ENCODE results near the gene DTNB.

Gene DTNB

DNA sequence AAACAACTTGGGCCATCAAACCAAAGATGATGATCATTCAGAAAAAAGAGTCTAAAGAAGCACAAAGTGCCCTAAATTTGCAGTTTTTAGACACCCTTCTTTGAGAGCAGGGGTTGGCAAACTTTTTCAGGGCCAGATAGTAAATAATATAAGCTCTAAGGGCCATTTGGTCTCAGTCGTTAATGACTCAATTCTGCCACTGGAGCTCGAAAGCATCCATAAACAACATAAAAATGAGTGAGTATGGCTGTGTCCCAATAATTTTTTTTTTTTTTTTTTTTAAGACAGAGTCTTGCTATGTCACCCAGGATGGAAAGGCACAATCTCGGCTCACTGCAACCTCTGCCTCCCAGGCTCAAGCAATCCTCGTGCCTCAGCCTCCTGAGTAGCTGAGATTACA, 152.3 kb downstream of the DTNB start:
- Histone ChIP-seq H3K36me3 (ENCODE audit: control insufficient read depth, insufficient read depth, low read length) (no peaks in the 10 kb centered on the region), H3K4me1 (ENCODE audit: control insufficient read depth, insufficient read depth, low read length) (no peaks in the 10 kb centered on the region), H3K4me3 (ENCODE audit: insufficient read depth, low read depth, low read length) (no peak overlapping the region), H3K27me3 (ENCODE audit: control insufficient read depth, insufficient read depth, low read length, poor library complexity, severe bottlenecking) (no peaks in the 10 kb centered on the region), H3K27ac (ENCODE audit: insufficient read depth, low read depth, low read length, poor library complexity, severe bottlenecking) (no peak overlapping the region), H3K9me3 (ENCODE audit: control insufficient read depth, low read length) (no peaks in the 10 kb centered on the region)
- 96 to 97% methylated on average over 4 of the region's 4 CpGs for WGBS, 2 experiments

DNA sequence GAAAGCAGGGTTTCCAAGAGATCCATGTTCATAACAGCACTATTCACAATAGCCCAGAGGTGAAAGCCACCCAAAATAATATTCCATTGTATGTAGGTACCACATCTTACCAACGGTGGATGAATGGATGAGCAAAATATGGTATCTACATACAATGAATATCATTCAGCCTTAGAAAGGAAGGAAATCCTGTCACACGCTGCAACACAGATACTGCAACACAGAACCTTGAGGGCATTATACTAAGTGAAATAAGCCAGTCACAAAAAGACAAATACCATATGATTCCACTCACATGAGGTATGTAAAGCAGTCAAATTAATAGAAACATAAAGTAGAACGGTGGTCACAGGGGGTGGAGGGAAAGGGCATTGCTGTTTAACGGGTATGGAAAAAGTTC, 155.7 kb downstream of the DTNB start:
- 87 to 93% methylated on average over 2 to 3 of the region's 4 CpGs for WGBS, 2 experiments
- H3K36me3 ChIP-seq (ENCODE audit: control insufficient read depth, insufficient read depth, low read length), result no peaks in the 10 kb centered on the region
- H3K27me3 ChIP-seq (ENCODE audit: control insufficient read depth, insufficient read depth, low read length, poor library complexity, severe bottlenecking), result no peaks in the 10 kb centered on the region
- no peaks in the 10 kb centered on the region for H3K4me1 ChIP-seq (ENCODE audit: control insufficient read depth, insufficient read depth, low read length)
- H3K27ac ChIP-seq (ENCODE audit: insufficient read depth, low read depth, low read length, poor library complexity, severe bottlenecking), result no peak overlapping the region
- H3K9me3 ChIP-seq (ENCODE audit: control insufficient read depth, low read length), result no peaks in the 10 kb centered on the region
- no peak overlapping the region for H3K4me3 ChIP-seq (ENCODE audit: insufficient read depth, low read depth, low read length)

DNA sequence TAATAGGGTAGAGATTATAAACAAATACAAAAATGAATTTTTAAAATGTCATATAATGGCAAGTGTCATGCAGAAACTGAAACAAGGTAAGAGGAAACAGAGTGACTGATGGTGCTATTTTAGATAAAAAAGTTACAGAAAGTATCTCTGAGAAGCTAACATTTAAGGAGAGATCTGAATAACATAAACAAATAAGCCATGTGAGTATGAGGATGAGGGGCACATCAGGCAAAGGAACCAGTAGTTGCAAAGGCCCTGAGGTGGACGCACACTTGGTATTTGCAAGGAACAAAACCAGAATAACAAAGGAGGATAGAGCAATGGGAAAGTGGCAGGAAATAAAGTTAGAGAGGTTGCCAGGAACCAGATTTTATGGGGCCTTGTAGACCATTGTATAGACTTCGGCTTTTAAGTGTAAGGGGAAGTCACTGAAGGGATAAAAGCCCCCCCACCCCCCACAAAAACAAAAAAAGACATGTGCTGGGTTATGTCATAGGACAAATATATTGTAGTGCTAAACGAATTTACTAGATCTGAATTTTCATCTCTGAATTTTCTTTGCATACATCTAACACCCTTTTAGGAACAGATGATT, 159.2 kb downstream of the DTNB start:
- Histone ChIP-seq H3K9me3 (ENCODE audit: control insufficient read depth, low read length) (no peaks in the 10 kb centered on the region), H3K4me3 (ENCODE audit: insufficient read depth, low read depth, low read length) (no peak overlapping the region), H3K27me3 (ENCODE audit: control insufficient read depth, insufficient read depth, low read length, poor library complexity, severe bottlenecking) (no peaks in the 10 kb centered on the region), H3K36me3 (ENCODE audit: control insufficient read depth, insufficient read depth, low read length) (no peaks in the 10 kb centered on the region), H3K27ac (ENCODE audit: insufficient read depth, low read depth, low read length, poor library complexity, severe bottlenecking) (no peak overlapping the region), H3K4me1 (ENCODE audit: control insufficient read depth, insufficient read depth, low read length) (no peaks in the 10 kb centered on the region)
- WGBS, 2 experiments, result 80 to 91% methylated on average over 1 to 2 of the region's 3 CpGs

DNA sequence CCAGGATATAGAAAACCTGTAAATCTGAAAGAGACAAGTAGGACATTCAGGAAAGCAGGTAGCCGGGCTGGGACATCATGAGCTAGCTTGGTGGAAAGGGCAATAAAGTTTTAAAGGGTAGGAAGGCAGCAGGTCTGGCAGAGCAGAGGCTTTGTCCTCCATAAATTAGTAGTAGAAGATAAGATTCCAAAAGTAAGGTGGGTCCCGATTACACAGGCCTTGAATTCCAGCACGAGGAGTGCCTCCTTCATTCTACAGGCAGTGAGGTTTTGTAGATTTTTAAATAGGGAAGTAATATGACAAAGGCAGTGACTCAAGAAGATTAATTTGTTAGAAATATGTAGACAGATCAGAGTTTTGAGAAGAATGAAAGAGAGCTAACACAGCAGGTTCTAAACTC, 160.7 kb downstream of the DTNB start:
- WGBS, 2 experiments, result 94 to 95% methylated on average over 3 of the region's 3 CpGs
- no peaks in the 10 kb centered on the region for H3K36me3 ChIP-seq (ENCODE audit: control insufficient read depth, insufficient read depth, low read length)
- no peak overlapping the region for H3K4me3 ChIP-seq (ENCODE audit: insufficient read depth, low read depth, low read length)
- H3K4me1 ChIP-seq (ENCODE audit: control insufficient read depth, insufficient read depth, low read length), result no peaks in the 10 kb centered on the region
- H3K27ac ChIP-seq (ENCODE audit: insufficient read depth, low read depth, low read length, poor library complexity, severe bottlenecking), result no peak overlapping the region
- H3K9me3 ChIP-seq (ENCODE audit: control insufficient read depth, low read length), result no peaks in the 10 kb centered on the region
- H3K27me3 ChIP-seq (ENCODE audit: control insufficient read depth, insufficient read depth, low read length, poor library complexity, severe bottlenecking), result no peaks in the 10 kb centered on the region

DNA sequence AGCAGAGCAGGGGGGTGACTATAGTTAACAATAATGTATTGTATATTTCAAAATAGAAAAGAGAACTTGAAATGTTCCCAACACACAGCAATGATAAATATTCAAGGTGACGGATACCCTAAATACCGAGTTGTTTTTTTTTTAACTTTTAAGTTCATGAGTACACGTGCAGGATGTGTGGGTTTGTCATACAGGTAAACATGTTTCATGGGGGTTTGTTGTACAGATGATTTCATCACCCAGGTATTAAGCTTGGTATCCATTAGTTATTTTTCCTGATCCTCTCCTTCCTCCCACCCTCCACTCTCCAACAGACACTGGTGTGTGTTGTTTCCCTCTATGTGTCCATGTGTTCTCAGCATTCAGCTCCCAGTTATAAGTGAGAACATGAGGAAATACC, 167.2 kb downstream of the DTNB start:
- Histone ChIP-seq H3K27me3 (ENCODE audit: control insufficient read depth, insufficient read depth, low read length, poor library complexity, severe bottlenecking) (no peaks in the 10 kb centered on the region), H3K9me3 (ENCODE audit: control insufficient read depth, low read length) (no peaks in the 10 kb centered on the region), H3K4me3 (ENCODE audit: insufficient read depth, low read depth, low read length) (no peak overlapping the region), H3K36me3 (ENCODE audit: control insufficient read depth, insufficient read depth, low read length) (no peaks in the 10 kb centered on the region), H3K4me1 (ENCODE audit: control insufficient read depth, insufficient read depth, low read length) (no peaks in the 10 kb centered on the region), H3K27ac (ENCODE audit: insufficient read depth, low read depth, low read length, poor library complexity, severe bottlenecking) (no peak overlapping the region)
- 92 to 95% methylated on average over 3 of the region's 3 CpGs for WGBS, 2 experiments

DNA sequence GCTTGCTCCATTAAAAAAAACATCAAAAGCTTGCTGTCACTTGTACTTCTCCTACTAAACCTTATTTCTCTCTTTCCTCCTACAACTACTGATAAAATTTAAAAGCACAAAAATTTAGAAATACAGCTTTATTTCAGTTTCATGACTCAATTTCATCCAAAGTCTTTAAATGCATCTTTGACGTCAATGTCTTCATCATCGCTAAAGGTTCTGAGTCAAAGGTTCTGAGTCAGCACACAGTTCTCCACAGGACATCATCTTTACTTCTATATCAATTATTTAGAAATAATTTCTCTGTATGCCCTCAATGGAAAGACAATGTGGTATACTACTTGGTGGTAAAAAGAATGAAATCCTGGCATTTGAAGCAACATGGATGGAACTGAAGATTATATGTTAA, 167.8 kb downstream of the DTNB start:
- Histone ChIP-seq H3K4me3 (ENCODE audit: insufficient read depth, low read depth, low read length) (no peak overlapping the region), H3K27me3 (ENCODE audit: control insufficient read depth, insufficient read depth, low read length, poor library complexity, severe bottlenecking) (no peaks in the 10 kb centered on the region), H3K9me3 (ENCODE audit: control insufficient read depth, low read length) (no peaks in the 10 kb centered on the region), H3K36me3 (ENCODE audit: control insufficient read depth, insufficient read depth, low read length) (no peaks in the 10 kb centered on the region), H3K27ac (ENCODE audit: insufficient read depth, low read depth, low read length, poor library complexity, severe bottlenecking) (no peak overlapping the region), H3K4me1 (ENCODE audit: control insufficient read depth, insufficient read depth, low read length) (no peaks in the 10 kb centered on the region)
- 96% methylated on average over 2 of the region's 2 CpGs for WGBS, 2 experiments

DNA sequence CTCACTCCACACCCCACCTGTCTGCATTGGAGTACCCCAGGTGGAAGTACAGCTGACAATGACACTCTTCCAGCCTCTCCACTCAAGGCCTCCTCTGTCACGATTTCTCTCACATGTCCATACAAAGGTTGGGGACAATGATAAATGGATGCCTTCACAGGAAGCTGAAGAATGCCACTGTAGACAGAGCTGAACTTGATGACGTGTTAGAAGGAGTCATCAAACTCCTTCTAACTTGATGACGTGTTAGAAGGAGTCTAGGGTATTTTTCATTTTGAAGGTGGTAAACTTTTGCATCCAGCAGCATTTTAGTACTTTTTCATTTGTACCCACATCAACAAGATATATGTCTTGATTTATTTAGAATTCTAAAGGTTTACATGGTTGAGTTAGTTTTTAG, 168.2 kb downstream of the DTNB start:
- Histone ChIP-seq H3K9me3 (ENCODE audit: control insufficient read depth, low read length) (no peaks in the 10 kb centered on the region), H3K27ac (ENCODE audit: insufficient read depth, low read depth, low read length, poor library complexity, severe bottlenecking) (no peak overlapping the region), H3K27me3 (ENCODE audit: control insufficient read depth, insufficient read depth, low read length, poor library complexity, severe bottlenecking) (no peaks in the 10 kb centered on the region), H3K36me3 (ENCODE audit: control insufficient read depth, insufficient read depth, low read length) (no peaks in the 10 kb centered on the region), H3K4me3 (ENCODE audit: insufficient read depth, low read depth, low read length) (no peak overlapping the region), H3K4me1 (ENCODE audit: control insufficient read depth, insufficient read depth, low read length) (no peaks in the 10 kb centered on the region)
- WGBS, 2 experiments, result 91% methylated on average over 3 of the region's 3 CpGs

DNA sequence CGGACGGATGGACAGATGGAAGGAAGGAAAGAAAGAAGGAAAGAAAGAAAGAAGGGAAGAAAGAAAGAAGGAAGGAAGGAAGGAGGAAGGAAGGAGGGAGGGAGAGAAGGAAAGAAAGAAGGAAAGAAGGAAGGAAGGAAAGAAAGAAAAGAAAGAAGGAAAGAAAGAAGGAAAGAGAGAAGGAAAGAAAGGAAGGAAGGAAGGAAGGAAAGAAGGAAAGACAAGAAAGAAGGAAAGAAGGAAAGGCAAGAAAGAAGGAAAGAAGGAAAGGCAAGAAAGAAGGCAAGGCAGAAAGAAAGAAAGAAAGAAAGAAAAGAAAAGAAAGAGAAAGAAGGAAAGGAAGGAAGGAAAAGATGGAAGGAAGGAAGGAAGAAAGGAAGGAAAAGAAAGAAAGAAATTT, 169.1 kb downstream of the DTNB start:
- Histone ChIP-seq H3K27ac (ENCODE audit: insufficient read depth, low read depth, low read length, poor library complexity, severe bottlenecking) (no peak overlapping the region), H3K4me1 (ENCODE audit: control insufficient read depth, insufficient read depth, low read length) (no peaks in the 10 kb centered on the region), H3K36me3 (ENCODE audit: control insufficient read depth, insufficient read depth, low read length) (no peaks in the 10 kb centered on the region), H3K9me3 (ENCODE audit: control insufficient read depth, low read length) (no peaks in the 10 kb centered on the region), H3K4me3 (ENCODE audit: insufficient read depth, low read depth, low read length) (no peak overlapping the region), H3K27me3 (ENCODE audit: control insufficient read depth, insufficient read depth, low read length, poor library complexity, severe bottlenecking) (no peaks in the 10 kb centered on the region)
- 92 to 94% methylated on average over 2 of the region's 2 CpGs for WGBS, 2 experiments

DNA sequence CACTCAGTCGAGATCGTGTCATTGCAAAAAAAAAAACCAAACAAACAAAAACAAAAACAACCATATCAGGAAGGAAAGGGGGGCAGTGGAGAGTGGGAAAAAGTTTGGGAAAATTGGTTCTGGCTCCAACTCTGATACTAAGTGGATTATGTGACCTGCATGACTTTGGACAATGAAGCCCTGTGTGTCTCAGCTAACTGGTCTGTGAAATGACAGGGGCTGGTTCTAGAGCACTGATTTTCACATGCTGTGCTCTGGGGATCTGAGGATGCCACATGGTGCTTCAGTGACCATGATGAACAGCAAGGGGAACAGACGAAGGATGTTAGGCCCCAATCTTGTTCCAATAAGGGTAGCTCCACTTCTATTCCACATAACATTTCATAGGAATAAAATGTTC, 174.2 kb downstream of the DTNB start:
- 94 to 96% methylated on average over 2 of the region's 3 CpGs for WGBS, 2 experiments

DNA sequence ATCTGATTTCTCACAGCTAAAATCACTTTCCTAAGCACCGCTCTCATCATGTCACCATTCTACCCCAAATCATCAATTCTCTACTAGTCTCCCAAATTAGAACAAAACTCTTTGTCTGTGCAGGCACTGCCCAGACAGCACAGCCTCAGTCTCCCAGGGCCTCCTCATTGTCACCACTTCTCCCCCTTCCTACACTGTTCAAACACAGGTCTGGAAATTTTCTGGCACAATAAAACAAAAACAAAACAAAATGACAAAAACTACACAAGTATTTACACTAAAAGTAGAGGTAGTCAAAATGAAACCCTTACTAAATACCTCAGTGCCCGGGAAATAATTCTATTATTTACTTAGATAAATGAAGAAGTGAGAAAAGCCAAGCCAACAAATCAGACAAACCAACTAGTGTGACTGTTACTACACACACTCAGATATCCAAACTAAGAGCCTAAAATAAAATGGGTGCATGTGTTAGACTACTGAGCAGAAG, 175.4 kb downstream of the DTNB start:
- H3K27ac ChIP-seq (ENCODE audit: insufficient read depth, low read depth, low read length, poor library complexity, severe bottlenecking), result no peak overlapping the region
- no peaks in the 10 kb centered on the region for H3K27me3 ChIP-seq (ENCODE audit: control insufficient read depth, insufficient read depth, low read length, poor library complexity, severe bottlenecking)
- H3K4me3 ChIP-seq (ENCODE audit: insufficient read depth, low read depth, low read length), result no peak overlapping the region
- WGBS, 2 experiments, result 85 to 99% methylated on average over 1 of the region's 2 CpGs
- no peaks in the 10 kb centered on the region for H3K36me3 ChIP-seq (ENCODE audit: control insufficient read depth, insufficient read depth, low read length)
- no peaks in the 10 kb centered on the region for H3K9me3 ChIP-seq (ENCODE audit: control insufficient read depth, low read length)
- H3K4me1 ChIP-seq (ENCODE audit: control insufficient read depth, insufficient read depth, low read length), result peaks cover 4% of the 10 kb centered on the region

More for the DNA sequence above, 174.2 kb downstream of the DTNB start:
- Histone ChIP-seq H3K27me3 (ENCODE audit: control insufficient read depth, insufficient read depth, low read length, poor library complexity, severe bottlenecking) (no peaks in the 10 kb centered on the region), H3K27ac (ENCODE audit: insufficient read depth, low read depth, low read length, poor library complexity, severe bottlenecking) (no peak overlapping the region), H3K4me1 (ENCODE audit: control insufficient read depth, insufficient read depth, low read length) (peaks cover 4% of the 10 kb centered on the region), H3K4me3 (ENCODE audit: insufficient read depth, low read depth, low read length) (no peak overlapping the region), H3K36me3 (ENCODE audit: control insufficient read depth, insufficient read depth, low read length) (no peaks in the 10 kb centered on the region), H3K9me3 (ENCODE audit: control insufficient read depth, low read length) (no peaks in the 10 kb centered on the region)
